ENCODE measurements around the gene TBC1D5. TPM values are rescaled to one million over a fixed set of nuclear protein-coding genes. Genes with fewer than 3 reads are reported as not detected.

The TBC1D5 gene
- total RNA-seq, 1 donor from 2014 or later = 48.1 TPM

GRCh38 chr3:17678116-17678741, 64.2 kb downstream of the TBC1D5 start:
- intact Hi-C loops (cut with DNase I) = no loop called here
- Histone ChIP-seq H3K27me3 (no peaks in the 10 kb centered on the region), H3K4me1 (no peaks in the 10 kb centered on the region), H3K9me3 (no peaks in the 10 kb centered on the region), H3K27ac (no peak overlapping the region), H3K36me3 (no peaks in the 10 kb centered on the region), H3K4me3 (no peak overlapping the region)
- TF ChIP-seq POLR2A (IDR thresholded peaks at IDR 0.05) = no peak
- no peak for DNase-seq (ENCODE audit: extremely low spot score in 2 of 2)

DNA sequence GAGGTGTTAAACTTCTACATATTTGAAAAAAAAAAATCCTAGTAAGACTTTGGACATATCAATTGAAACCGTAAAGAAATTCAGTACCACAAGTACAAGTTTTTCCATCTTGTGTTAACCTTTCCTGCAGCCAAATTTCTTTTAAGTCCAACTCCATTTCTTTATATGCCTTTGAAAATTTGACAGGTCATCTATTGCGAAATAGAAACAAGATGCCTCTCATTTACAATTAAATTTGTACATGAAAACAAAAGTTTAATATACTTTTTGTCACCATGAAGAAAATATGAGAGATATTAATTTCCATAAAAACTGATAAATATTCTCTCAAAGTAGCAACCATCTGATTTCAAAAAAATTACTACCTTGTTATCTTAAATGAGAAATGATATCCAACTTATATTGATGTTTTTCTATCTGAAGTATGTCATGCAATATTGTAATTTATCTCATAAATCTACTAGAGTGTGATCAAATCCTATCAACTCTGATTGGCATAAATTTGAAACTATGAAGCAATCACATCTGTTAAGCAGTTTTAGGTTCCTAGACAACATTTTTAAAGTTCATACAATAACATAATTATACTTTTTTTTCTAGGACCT, 68.2 kb downstream of the TBC1D5 start:
- Histone ChIP-seq H3K4me1 (no peaks in the 10 kb centered on the region), H3K4me3 (no peak overlapping the region), H3K27me3 (no peaks in the 10 kb centered on the region), H3K9me3 (no peaks in the 10 kb centered on the region), H3K27ac (no peak overlapping the region), H3K36me3 (no peaks in the 10 kb centered on the region)
- intact Hi-C loops (cut with DNase I) = no loop called here
- no peak for DNase-seq (ENCODE audit: extremely low spot score in 2 of 2)
- no peak for TF ChIP-seq POLR2A (IDR thresholded peaks at IDR 0.05)
- no peak for TF ChIP-seq POLR2AphosphoS5 (IDR thresholded peaks at IDR 0.05; ENCODE audit: insufficient read depth in 1 of 2, low read depth in 1 of 2)
- TF ChIP-seq CTCF (IDR thresholded peaks at IDR 0.05) = no peak

GRCh38 chr3:17672506-17672905, 69.9 kb downstream of the TBC1D5 start:
- Histone ChIP-seq H3K27me3 (no peaks in the 10 kb centered on the region), H3K4me1 (no peaks in the 10 kb centered on the region), H3K36me3 (no peaks in the 10 kb centered on the region), H3K9me3 (no peaks in the 10 kb centered on the region), H3K27ac (no peak overlapping the region), H3K4me3 (no peak overlapping the region)
- TF ChIP-seq POLR2A (IDR thresholded peaks at IDR 0.05) (no peak), CTCF (IDR thresholded peaks at IDR 0.05) (no peak), POLR2AphosphoS5 (IDR thresholded peaks at IDR 0.05; ENCODE audit: insufficient read depth in 1 of 2, low read depth in 1 of 2) (no peak)
- no peak for DNase-seq (ENCODE audit: extremely low spot score in 2 of 2)
- intact Hi-C loops (cut with DNase I) = no loop called here

DNA sequence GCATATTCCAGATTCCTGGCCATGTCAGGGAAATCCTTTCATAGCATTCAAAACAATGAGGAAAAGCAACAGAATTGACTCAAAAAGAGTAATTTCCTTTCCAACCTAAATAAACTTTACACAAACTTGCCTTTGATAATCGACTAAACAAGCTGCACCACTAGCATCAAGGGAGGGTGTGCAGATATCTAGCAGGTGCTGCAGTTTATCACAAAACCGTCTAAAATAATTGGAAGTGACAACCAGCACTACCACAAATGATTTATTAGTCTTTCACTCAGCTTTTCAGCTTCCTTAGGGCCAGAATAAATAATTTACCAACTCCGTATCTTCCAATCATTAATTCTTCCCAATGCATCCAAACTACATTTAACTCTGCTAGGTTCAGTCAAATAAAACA, 71.7 kb downstream of the TBC1D5 start:
- no peaks in the 10 kb centered on the region for H3K9me3 ChIP-seq
- no peaks in the 10 kb centered on the region for H3K27me3 ChIP-seq
- TF ChIP-seq CTCF (IDR thresholded peaks at IDR 0.05) (no peak), POLR2A (IDR thresholded peaks at IDR 0.05) (no peak), POLR2AphosphoS5 (IDR thresholded peaks at IDR 0.05; ENCODE audit: insufficient read depth in 1 of 2, low read depth in 1 of 2) (no peak)
- no peaks in the 10 kb centered on the region for H3K36me3 ChIP-seq
- no peaks in the 10 kb centered on the region for H3K4me1 ChIP-seq
- no peak for DNase-seq (ENCODE audit: extremely low spot score in 2 of 2)
- no peak overlapping the region for H3K4me3 ChIP-seq
- intact Hi-C loops (cut with DNase I) = no loop called here
- H3K27ac ChIP-seq = no peak overlapping the region

- no peak for DNase-seq (ENCODE audit: extremely low spot score in 2 of 2)
- Histone ChIP-seq H3K4me3 (no peak overlapping the region), H3K9me3 (no peaks in the 10 kb centered on the region), H3K4me1 (no peaks in the 10 kb centered on the region), H3K27me3 (no peaks in the 10 kb centered on the region), H3K36me3 (no peaks in the 10 kb centered on the region), H3K27ac (no peak overlapping the region)
- intact Hi-C loops (cut with DNase I) = no loop called here
- TF ChIP-seq CTCF (IDR thresholded peaks at IDR 0.05) = no peak
- no peak for TF ChIP-seq POLR2AphosphoS5 (IDR thresholded peaks at IDR 0.05; ENCODE audit: insufficient read depth in 1 of 2, low read depth in 1 of 2)
- no peak for TF ChIP-seq POLR2A (IDR thresholded peaks at IDR 0.05)
These were observed 77.5 kb downstream of the TBC1D5 start for GRCh38 chr3:17664923-17665322.

Measured in vagina (tissue), 2 donors.